HG03175 (cell line): ENCODE measurements around the gene CDC42SE2.
"Not testable (repeated sequence)": the region's sequence is repeated elsewhere in the genome, so short reads cannot be mapped to it uniquely, and the experiment has no call there.

Experiments used
- ATAC-seq: cut with Tn5 transposase; IDR thresholded peaks from one replicate; pipeline ENCODE4 v1.9.1; 2021; ENCODE audit warnings: mild to moderate bottlenecking, moderate library complexity; ENCODE audit not compliant: unreplicated experiment

CDC42SE2 gene

DNA sequence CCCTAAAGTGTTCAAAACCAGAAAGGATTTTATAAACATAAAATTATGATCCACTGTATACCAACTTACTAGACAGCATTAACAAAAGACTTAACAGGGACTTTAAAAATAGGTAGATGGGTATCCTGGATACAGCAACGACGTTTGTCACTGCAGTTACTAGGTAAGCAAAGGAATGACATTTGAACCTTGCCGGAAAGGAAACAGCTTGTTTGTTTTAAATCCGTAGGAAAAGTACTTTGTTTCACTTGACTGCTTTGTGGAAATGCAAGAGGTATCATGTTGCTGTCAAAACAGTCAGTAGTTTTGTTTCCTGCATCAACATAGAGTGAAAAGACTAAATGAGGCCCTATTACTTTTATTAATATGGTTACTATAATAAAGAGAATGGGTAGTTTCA, 122.9 kb downstream of the CDC42SE2 start:
- ATAC-seq: no peak

DNA sequence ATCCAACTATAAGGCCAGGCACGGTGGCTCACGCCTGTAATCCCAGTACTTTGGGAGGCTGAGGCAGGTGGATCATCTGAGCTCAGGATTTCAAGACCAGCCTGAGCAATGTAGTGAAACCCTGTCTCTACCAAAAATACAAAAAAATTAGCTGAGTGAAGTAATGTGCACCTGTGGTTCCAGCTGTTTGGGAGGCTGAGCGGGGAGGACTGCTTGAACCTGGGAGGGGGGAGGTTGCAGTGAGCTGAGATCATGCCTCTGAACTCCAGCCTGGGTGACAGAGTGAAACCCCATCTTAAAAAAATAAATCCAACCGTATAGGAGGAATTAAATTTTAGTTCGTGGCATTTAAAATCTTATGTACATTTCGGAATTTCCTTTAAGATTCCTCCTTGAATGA, 123.4 kb downstream of the CDC42SE2 start:
- ATAC-seq: no peak

DNA sequence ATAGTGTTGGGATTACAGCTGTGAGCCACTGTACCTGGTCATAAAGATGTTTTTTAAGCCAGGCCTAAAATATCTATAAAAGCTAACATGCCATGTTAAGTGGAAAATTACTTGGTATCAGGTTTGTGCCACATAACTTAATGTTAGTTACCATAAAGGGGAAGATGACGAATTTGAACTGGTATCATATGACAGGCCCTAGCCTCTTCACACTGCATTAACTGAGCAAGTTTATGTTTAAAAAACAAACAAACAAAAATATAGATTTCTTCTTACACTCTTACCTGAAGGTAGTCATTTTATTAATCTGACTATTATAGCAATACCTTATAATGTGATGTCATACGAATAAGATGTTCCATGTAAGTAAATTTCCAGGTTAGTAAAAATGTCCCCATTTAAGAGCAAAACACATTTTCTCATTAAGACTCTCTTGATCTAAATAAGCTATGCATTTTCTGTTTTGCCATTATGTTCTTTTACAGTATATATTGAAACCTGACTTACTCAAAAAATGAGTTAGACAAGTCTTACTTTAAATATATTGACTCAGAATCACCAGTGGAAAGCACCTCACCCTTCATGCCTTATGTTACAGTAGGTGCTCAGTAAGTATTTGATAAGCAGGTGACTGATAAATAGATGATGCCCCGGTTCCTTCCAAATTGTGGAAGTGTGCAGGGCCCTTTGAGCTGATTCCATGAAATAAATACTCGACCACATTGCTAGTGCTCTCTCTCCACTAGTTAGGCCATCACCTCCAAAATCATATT, 125.4 kb downstream of the CDC42SE2 start:
- ATAC-seq: no peak

DNA sequence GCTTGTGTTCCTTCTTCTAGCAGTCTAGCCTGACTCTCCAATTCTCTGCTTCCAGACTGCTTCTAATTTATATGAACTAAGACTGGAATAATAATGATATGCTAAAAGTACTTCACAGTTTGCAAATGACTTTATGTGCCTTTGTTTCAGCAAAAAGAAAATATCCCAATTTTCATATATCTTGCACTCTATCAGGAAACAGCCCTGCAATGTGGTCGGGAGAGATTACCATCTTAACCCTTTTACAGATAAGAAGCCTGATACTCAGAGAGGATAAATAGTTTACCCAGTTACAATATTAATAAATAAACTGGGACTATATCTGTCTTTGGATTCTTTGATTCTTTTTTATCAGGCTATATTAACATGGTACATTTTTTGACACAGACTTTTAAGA, 126.0 kb downstream of the CDC42SE2 start:
- no peak for ATAC-seq

DNA sequence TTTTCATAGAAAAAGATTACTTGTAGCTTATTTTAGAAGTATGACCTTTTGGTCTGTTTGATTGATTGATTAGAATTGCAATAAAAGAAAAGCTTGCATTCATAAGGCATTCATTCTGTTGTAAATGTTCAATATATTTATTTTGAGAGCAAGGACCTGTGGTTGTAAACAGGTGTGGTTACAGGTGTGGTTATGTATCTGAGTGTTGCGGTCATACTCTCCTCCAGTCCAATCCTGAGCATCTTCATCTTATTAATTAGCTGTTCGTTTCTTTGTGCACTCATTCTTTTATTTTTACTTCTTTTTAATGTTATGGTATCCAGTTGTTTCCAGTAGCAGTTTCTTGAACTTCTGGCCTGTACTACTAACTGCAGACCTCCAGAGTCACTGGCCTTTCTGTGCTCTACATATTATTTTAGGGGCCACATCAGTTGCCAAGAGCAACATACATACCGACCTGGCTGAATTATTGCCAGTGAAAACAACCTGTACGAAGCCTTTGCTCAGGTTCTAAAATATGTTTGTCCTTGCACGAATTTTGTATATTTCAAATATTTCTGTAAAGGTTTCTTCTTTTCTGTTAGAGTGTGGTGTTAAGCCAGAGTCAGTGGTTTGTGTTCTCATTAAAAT, 128.7 kb downstream of the CDC42SE2 start:
- ATAC-seq: no peak

DNA sequence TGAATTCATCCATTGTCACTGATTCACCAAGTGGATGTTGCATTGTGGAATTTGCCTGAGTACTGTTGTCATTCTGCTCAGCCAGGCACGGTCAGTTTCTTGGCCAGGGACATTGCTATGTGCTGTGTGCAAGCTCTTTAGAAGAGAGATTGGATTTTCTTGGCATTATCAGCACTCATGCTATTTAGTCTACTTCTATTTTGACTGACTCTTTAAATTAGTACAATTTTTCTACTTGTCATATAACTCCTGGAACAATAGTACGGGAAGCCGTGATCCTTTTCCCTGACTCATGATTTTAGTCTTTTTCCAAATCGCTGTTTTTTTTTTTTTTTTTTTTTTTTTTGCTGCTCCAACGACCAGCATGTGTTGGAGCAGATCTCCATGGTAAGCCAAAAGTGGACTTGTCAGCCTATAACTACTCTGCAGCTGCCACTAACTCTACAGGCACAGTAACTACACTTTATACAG, 129.7 kb downstream of the CDC42SE2 start:
- ATAC-seq: no peak

DNA sequence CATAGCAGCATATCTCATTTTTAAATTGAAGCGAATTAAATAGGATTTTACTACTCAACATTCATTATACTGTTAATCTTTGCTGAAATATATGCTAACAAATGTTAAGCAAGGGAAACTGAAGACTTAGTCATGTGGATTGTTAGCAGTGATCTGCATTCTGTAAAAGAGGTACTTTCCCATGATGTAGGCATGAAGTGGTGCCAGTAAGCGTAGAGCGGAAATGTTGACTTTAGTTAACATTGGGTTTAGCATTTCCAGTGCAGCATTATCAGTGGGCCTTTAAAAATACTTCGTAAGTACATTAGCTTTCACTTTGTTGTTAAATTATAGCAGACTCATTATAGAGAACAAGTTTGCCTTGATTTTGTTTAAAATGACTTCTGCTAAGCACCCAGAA, 130.3 kb downstream of the CDC42SE2 start:
- ATAC-seq: peak; percentile 71

DNA sequence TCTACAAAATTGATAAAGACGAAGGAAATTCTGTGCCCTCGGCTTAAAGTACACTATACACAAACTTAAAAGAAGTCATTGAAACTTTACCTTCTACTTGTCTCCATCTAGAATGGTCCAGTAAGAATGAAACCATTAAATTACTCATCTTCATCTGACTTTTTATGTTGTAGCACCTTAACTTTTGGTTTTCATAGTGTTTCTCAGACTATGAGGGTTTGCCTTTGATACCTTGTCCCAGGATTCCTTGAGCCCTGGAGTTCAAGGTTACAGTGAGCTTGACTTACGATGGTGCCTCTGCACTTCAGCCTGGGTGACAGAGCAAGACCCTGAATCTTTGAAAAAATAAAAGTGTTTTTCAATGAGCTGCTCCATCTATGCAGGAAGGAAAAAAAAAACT, 132.2 kb downstream of the CDC42SE2 start:
- ATAC-seq: peak; percentile 84

DNA sequence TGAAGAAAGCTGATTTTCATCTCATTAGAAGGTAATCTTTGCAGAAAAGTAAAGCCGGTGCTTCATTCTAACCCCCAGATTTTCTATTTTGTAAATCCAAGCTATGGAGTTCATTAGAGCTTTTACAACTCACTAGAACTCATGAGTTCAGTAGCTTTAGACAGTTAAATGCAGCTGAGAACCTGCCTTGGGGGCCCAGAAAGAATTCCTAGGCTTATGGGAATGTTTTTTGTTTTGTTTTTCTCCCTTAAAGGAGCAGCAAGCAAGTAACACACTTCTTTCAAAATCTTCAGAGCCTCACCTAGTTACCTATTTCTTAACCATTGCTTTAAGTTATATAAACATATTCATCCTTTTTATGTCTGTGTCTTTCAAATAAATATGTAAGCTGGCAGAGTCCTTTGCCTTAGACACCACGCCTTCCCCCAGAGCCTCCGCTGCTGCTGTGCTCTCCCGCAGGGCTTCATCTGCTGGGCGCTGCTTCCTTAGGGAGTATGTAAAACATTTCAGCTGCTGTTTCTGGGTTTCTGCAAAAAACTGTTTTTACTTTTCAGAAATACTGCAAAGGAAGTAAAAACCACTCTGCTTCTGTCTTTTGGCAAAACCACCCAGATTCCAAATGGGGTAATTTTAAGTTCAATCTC, 132.9 kb downstream of the CDC42SE2 start:
- no peak for ATAC-seq

DNA sequence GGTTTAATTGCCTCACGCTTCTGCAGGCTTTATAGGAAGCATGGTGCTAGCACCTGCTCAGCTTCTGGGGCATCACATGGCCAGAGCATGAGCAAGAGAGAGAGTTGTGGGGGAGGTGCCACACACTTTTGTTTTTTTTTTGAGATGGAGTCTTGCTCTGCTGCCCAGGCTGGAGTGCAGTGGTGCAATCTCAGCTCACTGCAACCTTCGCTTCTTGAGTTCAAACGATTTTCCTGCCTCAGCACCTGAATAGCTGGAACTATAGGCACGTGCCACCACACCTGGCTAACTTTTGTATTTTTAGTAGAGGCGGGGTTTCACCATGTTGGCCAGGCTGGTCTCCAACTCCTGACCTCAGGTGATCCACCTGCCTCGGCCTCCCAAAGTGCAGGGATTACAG, 135.2 kb downstream of the CDC42SE2 start:
- not testable (repeated sequence) for ATAC-seq

DNA sequence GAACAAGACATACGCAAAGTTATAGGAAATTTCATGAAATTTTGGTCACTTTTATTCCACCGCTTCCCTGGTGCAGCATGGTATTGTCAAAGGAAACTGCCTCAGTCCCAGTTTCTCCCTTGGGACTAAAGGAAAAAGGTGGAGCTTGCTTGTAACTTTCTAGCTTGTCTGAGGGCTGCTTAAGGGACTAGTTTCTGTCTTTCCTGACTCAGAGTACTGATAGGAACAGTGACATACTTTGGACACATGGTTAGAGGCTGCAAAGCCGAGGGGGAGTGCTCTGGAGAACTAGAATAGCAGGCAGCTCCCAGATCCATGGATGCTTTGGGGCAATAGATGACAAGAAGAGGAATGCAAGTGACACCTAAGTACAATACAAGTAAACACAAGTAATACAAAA, 136.7 kb downstream of the CDC42SE2 start:
- ATAC-seq: no peak

DNA sequence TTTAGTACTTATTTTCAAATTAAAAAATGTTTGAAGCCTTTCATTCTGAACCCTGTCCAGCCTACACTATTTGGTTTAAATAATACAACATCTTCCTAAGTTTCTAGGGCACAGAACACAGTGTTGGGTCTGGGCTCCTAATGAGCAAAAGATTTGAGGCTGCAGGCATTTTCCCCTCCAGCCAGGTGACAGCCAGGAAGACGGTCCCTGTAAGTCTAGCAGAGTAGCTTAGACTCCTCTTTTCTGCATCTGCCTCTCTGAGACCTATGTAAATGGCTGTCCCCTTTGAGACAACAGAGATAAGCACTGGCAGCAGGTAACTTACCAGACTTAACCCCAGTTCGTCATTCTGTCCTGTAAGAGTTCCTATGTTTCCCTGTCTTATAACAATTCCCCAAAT, 141.8 kb downstream of the CDC42SE2 start:
- ATAC-seq: no peak

DNA sequence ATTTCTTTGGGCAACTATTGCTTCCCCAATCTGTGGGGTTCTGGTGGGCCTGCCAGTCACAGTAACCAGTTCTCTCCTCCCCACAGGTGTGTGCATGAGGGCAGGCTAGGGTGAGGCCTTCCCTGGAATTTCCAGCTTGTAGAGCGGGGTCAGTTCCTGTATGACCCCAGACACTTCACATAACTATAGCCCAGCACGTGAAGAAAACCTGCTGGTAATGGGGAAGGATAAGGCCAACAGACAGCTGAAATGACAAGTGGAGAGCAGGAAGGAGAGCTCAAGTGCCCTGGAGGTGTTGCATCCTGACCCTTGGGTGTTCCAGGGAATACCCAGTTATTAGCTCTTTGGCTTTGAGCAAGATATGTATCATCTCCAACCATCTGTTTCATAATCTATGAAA, 142.2 kb downstream of the CDC42SE2 start:
- no peak for ATAC-seq

DNA sequence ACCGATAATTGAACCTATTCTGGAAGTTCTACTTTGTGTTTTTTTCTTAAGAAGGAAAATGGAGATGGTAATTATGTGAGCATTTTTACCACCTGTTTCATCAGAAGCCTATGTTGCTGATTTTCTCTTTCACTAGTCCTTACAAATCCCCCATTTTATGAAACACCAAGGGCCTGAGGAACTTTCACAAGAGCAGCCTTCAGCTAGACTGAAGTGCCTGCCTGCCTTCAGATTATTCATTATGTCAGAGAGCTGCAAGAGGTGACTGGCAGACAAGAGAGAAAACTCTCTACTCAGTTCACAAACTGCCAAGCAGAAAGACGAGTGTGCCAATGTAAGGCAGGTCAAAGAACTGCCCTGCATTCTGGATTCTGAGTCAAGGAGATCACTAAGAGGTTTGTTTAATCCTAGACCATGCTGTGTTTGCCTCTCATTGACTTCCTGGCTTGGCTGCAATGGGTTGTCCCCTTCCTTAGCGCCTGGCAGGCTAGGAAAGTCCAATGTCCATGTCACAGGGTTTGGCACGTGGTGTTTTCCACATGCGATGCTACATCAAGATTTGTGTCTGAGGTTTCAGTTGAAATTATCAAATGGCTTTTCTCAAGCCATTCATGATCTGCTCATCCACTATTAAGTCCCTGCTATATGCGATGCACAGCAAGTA, 143.3 kb downstream of the CDC42SE2 start:
- ATAC-seq: no peak

DNA sequence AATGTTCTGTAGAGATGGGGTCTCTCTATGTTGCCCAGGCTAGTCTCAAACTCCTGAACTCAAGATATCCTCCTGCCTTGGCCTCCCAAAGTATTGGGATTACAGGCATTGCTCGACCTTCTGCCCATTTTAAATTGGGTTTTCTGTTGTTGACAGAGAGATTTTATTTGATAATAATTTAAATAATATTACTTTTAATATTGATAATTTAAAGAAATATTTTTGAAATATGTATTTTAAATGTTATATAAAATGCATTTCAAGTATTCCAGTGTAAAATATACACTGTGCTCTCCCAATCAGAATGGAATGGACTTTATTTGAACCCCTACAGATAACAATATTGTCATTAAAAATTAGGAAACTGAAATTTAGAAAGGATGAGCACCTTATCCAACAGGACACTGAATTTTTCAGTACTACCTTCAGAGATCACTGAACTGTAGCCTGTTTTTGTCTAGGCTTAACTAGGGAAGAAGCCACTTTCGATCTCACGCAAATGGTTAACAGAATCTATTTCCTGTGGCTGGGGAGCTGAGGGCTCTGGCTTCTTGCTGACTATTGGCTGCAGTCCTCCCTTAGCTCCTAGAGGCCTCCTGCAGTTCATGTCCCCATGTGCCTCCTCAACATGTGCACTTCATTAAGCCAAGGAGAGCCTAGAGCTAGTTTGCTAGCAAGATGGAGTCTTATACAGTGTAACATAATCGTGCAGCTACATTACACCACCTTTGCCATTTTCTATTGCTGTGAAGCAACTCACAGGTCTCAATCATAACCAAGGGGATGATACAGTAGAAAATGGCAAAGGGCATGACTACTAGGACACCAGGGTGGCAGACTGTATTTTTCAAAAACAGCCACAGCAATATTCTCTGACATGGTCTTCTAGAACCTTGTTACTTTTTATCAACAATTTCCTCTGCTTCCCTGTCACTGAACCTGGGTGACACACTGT, 150.0 kb downstream of the CDC42SE2 start:
- ATAC-seq: peak; percentile 77

DNA sequence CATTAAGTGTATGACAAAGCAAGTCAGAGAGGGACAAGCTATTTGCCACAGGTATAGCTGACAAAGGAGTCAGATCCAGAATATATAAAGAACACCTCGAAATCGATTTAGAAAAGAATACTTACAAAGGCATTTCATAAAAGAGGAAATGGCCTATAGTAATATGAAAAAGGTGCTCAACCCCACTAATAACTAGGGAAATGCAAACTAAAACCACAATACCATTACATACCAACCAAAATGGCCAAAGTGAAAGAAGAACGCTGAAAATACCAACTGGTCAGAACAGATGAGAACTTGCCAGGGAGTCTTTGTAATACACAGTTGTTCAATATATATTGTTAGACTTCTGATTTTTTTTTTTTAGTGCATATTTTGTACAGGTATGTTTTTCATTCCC, 152.9 kb downstream of the CDC42SE2 start:
- peak; percentile 88 for ATAC-seq

DNA sequence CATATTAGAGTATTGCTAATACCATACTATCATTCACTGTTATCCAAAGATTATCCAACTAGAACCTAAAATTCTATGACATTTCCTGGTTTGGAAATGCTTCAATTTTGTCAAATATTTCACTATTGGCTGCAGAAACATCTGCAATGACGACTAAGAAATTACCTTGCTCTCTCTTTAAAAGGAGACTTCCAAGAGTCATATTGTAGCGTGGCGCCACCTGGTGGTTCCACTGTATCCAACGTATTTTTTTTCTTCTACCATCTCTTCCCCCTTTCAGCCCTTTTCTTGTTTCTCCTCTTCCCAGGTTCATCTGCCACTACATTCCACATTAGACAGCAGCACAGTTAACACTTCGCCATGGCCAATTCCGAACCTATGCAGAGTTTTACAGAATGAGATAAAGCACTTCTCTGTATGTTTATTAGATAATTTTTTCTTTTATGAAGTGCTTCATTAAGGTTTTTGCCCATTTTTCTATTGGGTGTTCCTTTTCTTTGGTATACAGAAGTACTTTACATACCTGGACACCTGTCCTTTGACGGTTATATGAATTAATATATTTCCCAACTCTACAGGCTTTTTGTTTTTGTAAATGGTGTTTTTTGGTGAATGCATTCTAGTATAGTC, 153.5 kb downstream of the CDC42SE2 start:
- no peak for ATAC-seq

DNA sequence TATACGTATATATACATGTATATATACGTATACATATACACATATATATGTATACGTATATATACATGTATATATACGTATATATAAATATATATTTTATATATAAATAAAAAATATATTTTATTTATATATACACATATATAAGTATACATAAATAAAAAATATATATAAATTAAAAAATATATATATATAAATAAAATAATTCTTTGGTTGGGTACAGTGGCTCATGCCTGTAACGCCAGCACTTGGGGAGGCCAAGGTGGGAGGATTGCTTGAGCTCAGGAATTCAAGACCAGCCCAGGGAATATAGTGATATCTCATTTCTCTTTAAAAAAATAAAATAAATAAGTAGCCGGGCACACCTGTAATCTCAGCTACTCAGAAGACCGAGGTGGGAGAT, 155.0 kb downstream of the CDC42SE2 start:
- ATAC-seq: no peak

DNA sequence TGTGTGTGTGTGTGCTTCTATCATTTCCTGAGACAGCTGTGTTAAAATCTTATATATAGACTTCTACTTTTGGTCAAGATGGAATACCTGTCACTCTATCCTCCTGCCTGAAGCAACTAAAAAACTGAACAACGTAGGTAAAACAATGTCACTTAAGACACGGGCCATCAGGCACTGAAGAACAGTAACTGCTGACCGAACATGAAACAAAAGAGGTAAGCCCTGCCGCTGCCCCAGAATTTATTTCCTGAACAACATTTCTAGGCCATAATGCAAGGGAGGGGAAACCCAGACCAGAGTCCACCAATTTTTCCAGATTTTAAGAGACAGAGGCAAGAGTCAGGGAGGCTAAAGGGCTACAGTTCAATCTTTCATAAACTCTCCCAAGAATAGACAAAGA, 156.0 kb downstream of the CDC42SE2 start:
- no peak for ATAC-seq

DNA sequence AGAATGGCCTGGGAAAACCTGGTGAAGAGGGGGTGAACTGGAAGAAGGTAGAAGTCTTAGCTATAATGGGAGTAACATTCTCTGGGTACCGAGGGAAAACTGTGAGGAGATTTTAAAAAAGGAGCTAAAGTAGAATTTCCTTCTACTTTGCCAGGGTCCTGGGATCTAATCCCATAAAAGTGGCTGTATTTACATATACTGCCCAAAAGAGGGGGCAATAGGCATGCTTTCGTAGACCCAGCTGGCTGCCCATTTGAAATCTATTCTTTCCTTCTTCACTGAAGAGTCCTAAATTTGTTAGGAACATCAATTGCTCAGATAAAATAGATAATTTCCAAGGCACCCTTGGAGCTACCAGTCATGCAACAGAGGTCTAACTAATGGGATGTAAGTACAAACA, 159.2 kb downstream of the CDC42SE2 start:
- ATAC-seq: no peak
